NCI-H2029 treated with DMSO at 0.1 percent for 48 hours (cell line): Measurements from ENCODE around the gene LBR.
A peak's percentile ranks its signal among the peaks of the same experiment; 100 is the strongest.

ENCODE experiments used
- DNase-seq: peaks from one replicate; lab custom pipeline; 2025; lab: John Stamatoyannopoulos, UW

The LBR gene

DNA sequence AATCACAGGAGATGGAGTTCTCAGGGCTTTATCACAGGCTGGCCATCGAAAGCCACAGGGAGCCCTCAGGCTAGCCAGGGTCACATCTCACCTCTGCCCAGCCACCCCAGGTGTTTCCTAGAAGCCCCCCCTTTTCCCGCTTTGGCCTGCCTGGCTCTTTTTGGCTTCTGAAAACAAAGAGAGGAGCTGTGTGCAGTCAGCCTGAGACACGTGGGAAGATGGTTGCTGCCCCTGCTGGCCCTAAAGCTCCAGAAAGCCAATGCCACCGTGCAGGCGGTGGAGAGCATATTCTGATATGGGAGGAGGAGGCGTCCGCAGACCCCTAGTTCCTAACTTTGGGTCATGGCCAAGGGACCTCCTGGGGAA, 18.7 kb upstream of the LBR start:
- no peak for DNase-seq

DNA sequence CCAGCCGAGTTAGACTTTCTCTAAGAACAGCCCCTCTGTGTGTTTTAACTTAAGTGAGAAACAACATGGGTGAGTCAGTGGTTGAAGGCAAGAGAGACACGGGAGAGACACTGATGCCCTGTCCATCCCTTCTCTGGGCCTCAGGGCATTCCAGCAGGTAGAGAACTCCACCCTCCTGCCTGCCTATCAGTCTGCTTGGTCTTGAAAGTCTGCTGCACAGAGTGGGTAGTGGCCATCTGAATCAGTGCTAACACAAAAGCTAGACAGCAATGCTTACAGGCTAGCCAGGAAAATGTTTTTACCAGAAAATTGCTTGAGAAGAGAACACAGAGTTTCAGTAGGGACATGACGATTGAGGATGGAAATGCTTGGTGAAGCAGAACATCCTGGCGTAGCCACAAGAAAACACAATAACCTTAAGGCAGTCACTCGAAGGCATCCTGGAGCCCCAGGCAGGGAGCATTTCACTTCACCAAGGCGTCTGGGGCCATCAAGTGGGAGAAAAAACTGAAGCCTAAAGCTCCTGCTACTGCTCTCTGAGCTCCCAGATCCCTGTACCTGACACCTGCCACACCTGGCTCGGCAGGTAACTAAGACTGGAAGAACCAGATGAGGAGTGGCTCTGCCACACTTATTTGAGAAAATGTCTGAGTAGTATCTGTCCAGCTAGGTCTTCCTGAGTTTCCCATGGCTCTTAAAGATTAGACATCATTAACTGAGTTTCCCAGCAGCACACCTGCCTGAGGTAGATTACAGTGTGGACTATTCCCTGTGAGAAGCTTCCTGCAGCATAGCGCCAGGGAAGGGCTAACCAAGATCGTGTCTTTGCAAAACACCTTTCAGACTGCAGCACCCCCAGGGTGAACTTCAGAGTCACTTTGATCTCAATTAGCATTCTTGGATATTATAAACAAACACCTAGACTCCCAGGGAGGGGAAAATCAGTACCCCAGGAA, 18.1 kb upstream of the LBR start:
- no peak for DNase-seq

DNA sequence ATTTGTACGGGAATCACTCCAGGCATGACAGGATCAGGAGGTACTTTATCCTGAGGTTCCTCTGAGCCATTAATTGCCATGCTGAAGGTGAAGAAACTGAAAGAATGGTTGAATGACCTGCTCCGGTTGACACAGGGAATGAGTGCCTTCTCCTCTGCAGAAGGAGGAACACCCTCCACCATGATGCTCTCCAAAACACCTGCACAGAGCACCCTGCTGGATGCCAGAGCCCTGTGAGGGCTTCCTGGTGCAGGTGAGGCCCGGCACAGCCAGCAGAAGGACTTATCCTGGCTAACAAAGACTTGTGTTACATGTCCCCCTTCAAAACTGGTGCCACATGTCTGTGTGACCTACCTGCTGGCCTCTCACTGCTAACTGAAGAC, 14.3 kb upstream of the LBR start:
- peak; percentile 55 for DNase-seq

DNA sequence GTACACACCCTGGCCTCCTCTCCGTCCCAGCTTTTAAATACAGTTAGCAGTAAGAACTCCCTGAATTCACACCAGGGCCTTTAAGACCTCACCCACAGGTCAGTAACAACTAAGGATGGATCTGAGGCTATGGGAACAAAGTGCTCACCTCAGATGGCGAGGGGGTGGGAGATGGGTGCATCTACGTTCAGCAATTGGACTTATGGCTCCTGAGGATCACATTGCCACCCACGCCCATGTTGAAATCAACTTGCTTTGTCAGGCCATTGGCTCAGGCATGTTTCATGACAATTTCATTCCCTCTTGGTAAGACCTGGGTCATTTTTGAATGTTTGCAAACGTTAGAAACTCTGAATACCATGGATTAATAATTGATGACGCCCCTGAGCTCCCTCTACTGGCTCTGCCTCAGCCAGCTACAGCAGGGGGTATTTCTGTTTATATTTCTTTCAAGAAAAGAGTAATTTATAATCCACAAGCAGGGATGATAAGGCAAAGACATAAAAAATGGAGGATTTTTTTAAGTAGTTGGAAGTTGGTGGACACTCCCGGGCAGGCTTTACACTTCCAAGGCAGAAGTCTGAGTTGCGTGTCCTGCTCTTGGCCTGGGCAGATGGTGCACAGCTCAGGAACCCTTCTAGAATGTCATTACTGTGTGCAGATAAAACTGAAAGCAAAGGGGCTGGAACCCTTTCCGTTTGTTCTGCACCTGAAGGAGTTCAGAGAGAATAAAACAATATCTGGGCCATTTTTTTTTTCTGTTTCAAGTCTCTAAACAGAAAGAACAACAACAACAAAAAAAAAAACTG, 13.7 kb upstream of the LBR start:
- DNase-seq: peak; percentile 55

DNA sequence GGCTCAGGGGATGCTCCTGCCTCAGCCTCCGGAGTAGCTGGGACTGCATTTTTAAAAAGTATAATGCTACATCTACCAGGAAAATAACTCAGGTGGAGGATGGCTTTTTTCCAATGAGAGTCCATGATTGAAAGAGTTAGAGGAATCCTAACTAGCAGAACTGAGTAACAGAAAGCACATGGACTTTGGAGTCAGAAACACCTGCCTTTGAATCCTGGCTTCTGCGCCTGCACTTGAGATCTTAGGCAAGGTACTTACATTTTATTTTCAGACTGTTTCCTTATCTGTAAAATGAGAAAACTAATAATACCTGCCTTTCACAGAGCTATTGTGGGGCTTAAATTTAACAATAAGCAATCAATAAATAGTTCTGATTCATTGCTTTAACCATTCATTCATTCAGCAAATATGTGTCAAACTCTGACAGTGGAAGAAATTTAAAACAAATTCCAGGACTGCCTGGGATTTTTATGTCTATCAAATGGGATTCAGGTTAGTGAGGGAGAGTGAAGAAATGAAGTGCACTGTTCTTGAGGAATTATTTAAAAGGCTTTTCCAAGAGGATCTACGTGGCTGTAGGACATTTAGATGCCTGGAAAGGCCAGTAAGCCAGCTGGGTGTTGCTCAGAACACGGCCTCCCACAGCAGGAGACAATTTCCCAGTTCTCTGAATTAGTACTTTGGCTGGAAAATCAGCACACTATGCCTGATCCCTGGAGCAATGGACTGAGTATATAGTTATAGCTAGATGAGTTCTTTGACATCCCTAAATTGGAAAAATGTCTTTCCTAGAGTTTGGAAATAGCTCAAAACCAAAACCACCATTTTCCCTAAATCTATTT, 12.8 kb upstream of the LBR start:
- DNase-seq: no peak

DNA sequence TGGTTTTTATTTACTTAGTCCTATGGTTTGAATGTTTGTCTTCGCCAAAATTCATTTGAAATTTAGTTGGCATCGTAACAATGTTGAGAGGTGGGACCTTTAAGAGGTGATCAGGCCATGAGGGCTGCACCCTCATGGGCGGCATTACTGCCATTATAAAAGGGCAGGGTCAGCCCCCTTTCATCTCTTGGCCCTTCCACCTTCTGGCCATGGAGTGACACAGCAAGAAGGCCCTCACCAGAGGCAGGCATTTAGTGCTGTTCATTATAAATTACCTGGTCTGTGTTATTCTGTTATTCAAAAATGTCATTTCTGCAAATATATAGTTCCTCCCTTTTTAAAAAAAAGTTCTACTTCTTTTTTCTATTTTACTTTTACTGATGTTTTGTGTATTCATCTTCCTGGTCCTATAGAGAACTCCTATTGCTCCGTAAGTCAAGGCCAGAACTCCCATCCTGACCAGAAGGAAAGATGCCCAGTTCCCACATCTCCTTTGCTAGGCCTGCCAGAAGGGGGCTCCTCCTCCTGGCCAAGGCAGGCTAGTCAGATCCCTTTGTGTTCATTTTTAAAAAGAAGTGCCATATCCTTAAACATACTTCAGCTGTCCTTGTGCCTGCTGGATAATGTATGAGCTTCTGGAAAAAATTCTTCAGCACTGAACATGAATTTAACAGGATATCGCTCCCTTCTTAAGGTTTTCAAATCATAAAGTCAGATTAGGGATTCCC, 10.0 kb upstream of the LBR start:
- DNase-seq: no peak

DNA sequence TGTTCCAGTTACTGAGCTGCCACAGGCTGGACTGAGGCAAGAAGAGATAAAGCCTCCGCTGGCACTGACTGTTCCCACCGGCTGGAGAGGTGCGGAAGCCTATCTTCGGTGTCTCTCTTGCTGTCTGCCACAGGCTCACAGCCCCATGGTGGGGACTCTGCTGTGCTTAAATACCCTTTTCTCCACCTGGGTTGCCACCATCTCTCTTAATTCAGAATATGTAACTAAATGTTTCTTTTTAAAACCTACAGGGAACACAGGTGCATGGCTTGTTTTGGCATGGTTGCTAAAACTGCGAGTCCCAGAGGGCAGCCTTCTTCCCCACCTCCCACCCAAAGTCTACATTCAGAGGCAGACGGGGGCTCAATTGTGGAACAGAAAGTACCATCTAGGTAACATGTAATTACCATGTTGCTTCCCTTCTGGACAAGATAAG, 8.1 kb upstream of the LBR start:
- DNase-seq: no peak

DNA sequence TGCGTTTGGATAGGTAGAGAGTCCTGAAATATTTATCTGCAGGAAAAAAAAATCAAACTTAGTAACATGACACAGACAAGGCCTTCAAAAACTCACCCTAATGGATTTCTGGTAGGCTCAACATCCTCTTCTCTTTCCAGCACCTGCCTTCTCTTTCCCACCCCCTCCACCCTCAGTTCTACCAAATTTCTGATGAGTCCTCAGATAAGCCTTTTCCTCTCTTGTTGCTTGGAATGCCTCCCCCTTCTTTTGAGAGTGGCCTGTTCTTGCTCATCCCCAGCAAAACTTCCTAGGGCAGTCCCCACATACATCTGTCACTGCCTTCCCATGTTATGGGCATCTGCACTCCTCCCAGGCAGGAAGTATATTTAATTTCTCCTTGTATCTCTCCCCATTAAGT, 7.6 kb upstream of the LBR start:
- no peak for DNase-seq

DNA sequence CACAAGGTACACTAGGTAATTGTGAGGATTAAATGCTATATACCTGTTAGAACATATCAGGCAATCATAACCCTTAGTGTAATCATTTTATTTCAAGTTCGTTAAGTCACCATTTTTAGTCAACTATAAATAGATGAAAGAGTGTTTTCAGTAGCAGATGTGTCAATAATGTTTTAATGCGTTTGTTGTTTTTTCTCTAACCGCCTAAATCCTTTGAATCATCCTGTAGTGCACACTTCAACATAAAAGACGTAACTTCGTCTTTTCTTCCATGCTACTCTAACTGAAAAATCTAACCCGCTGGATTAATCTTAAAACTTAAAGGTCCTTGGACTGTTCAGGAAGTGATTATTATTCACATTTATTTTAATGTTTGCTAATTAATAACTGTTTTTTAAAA, 7.2 kb upstream of the LBR start:
- no peak for DNase-seq

DNA sequence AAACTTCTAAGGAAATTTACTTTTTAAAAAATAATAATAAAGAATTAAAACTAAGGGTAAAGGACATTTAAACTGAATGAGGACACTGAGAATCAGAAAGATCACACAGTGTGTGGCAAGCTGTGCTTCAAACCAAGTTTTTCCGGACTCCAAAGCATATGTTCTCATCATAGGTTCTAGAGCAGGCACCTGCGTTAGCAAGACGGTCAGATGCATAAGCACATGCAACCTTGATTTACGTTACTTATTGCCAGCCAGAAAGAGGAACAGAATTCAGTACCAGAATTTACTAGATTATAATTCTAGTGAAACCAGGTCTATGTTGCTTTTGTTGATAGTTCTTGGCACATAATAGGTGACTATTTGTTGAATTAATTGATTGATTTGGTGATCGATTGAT, 6.2 kb upstream of the LBR start:
- DNase-seq: no peak

DNA sequence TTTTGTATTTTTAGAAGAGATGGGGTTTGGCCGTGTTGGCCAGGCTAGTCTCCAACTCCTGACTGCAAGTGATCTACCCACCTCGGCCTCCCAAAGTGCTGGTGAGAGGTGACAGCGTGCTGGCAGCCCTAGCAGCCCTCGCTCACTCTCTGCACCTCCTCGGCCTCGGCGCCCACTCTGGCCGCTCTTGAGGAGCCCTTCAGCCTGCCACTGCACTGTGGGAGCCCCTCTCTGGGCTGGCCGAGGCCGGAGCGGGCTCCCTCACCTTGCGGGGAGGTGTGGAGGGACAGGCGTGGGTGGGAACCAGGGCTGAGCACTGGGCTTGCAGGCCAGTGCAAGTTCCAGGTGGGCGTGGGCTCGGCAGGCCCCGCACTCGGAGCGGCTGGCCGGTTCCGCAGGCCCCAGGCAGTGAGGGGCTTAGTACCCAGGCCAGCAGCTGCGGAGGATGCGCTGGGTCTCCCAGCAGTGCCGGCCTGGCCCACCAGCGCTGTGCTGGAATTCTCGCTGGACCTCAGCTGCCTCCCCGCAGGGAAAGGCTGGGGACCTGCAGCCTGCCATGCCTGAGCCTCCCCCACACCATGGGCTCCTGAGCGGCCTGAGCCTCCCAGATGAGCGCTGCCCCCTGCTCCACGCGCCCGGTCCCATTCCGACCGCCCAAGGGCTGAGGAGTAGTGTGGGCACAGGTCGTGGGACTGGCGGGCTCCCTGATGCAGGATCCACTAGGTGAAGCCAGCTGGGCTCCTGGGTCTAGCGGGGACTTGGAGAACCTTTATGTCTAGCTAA, 3.4 kb upstream of the LBR start:
- DNase-seq: no peak

DNA sequence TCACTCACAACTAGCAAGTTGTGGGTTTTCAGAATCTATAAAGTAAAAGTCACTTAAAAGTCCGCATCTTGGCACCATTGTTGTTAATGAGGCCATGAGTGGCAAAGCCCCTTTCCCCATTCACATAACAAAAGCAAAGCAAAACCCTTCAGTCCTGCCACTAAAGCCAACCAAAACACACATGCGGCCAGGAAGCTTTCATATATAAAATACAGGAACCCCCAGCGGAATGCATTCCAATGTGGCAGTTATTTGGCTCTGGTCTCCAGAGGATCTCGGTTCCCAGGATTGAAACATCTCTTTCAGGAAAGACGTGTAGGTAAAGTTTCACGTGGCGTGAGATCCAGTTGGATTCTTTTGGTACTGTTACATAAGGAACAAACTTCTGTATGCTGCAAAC, 2.5 kb upstream of the LBR start:
- DNase-seq: no peak

DNA sequence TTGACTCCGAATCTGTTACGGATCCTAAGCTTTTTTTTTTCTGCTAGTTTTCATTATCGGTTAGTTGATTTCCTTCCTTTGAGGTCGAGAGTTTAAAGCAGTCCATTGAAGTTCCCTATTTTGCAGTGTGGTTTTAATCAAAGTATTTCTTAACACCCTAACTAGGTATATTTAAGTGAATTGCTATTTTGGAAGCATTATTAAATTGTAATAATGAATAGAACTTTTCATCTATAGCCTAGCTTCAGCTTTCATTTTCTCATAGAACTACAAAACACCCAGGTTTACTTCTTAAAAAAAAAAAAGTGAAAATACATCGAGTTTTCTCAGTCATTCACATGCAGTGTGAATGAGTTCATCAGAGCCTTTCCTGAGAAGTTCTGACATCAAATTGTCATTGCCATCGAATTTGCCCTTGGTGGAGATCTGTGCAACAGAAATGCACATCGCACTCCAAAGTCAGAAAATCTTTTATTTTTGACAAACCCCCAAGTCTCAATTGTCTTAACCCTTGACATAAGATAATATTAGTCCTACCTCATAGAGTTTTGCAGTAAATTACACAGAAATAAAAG, 1.1 kb upstream of the LBR start:
- DNase-seq: no peak

DNA sequence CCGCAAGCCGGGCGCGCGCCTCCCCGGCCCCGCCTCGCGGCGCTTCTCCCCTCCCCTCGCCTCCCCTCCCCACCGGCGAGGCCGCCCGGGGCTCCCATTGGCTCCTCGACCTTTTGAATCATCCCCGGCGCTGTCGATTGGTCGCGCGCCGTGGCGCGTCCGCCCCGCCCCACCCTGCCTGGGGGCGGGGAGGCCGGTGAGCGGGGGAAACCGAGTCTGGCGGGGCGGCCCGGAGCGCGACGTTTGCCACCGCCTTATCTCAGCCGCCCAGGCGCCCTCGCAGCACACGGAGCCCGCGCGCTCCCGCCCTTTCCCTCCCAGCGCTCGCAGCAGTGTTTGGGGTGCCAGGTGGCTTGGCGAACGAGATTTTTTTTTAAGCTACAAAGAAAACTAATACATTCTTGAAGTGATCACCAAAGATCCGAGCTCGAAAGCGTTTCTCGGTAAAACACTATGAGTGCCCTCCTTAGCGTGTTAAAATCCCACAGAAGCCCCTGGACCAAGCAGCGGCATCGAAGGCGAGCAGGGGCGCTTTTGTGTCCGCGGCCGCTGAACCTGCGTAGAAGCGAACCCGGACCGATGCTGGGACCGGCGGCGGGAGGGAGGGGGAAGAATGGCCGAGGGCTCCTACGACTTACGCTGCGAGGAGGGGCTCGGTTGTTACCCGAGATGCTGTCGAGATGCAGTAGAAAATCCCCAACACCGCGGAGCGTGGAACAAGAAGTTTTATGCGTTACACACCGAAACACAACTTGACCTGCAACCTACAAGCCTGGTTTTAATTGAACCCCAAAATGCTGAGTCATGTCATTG, 436 bp upstream of the LBR start:
- peak; percentile 46 for DNase-seq

DNA sequence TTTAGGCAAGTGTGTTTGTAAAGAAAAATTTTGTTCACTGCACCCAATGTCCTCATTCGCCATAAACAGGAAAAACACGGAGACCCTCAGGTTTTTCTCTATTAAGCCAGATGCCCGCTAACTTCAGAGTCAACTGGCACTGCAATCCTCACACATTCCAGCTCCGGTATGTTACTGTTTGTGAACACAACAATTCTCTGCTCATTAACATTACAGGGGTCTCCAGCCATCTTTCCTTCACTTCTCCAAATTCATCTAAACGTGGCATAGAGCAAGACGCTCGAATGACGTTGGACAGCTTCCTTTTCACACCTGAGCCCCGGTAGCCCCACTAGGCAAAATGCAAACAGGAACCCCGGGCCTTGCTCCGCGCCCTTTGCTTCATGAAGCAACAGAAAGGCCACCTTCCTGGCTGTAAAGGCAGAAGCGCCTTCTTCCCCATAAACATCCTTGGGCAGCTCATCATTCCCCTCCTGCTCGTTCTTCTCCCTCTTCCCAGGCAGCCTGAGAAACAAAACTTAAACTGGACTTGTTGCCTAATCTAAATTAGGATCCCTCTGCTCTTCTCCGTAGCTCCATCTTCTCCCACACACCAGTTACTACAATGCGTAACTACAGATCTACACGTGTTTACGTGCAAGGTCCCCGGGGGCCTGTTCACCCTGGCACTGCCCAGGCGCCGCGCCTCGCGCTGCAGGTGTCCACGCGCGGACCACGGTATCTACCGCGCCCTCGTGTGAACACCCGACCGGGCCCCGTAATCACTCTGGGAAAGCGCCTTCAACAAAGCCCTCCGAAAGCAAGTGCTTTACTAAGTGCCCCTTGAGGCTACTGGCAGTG, 1.2 kb downstream of the LBR start:
- no peak for DNase-seq

DNA sequence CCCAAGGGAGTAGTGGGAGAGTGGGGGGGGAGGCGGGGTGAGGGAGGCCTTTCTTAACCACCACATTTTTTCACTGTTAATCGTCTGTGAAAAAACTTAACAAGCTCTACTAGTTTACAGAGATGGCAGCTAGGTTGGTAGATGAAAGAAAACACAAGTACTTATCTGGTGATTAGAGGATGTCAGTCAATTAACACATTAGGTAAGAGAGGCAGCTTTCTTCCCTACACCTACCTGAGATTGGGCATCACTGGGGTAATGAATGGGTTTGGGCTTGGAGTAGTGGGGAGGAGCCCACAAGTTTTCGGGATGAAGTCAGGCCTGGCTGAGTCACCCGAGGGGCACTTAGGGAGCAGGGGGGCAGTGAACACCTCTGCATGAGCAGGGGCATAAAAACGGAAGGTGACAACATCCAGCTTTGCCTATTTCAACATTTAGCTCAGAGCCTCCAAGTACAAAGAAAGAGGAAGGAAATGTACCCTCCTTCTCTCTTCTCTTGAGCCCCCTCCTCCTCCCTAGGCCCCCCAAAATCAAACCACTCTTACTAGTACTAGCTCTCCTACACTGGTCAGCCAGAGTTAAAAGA, 2.5 kb downstream of the LBR start:
- no peak for DNase-seq

DNA sequence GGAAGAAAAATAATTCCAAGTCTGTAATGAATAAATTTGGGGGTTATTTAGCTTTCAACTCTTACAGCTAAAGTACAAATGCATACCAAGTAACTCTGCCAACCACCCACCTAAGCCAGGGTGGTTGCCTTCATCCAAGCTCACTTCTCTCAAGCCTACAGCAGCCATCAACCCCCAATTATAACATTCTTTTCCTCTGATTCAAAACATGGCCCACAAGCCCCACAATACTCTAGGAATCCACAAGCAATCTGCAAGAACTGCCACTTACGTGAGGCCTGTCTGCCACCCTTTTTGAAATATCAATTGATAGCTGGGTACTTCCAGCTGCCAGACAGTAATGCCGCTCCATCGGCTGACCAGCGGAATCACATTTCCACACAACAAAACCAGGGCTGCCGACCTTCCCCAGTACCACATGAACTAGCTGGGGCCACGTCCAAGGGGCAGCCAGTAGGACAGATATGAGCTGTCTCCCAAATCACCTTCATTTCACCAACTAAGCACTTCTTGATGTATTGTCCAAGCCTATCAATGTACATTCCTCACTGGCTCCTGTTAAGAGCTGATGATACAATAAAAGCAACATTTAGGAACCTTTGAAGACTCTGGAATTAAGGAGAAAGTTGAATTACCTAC, 3.2 kb downstream of the LBR start:
- DNase-seq: no peak

DNA sequence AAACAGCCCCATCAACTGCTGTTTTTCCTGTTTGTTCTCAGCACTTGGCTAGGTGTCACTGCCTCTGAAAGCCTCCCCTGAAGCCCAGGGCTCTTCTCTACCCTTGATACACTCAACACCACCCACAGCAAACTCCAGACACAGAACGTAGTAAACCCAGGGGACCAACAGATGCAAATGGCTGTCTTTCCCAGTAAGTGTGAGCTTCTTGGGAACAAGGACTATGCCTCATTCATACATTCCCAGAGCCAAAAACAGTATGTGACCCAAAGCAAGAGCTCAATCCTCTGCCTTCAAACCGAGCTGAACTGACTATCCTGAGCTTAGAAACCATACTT, 4.4 kb downstream of the LBR start:
- no peak for DNase-seq
